K562 (cell line): ENCODE data around the gene CSNK1D. TPM values are rescaled to one million over a fixed set of nuclear protein-coding genes. Genes with fewer than 3 reads are reported as not detected.

Experiments used
- ATAC-seq: fragments of 200-7000 bp; cut with Tn5 transposase; 3 replicates; pipeline ENCODE4 v1.9.1; 2020; ENCODE audit warnings: moderate library complexity
- BruUV-seq: library from RNA; stranded (reverse); fragments of 400-500 nt; replicated peaks from 2 replicates; lab custom pipeline; 2021; lab: Mats Ljungman, UMichigan
- CTCF ChIA-PET: fragments of 300-600 bp; formaldehyde crosslinking; extraction: SDS; loops from one replicate; lab custom pipeline; 2021; ENCODE audit warnings: low intra/inter-chr PET ratio; lab: Yijun Ruan, JAX
- POLR2A ChIA-PET: fragments of 300-600, 350-650 bp; sonication (Branson Sonifier 250); formaldehyde crosslinking; extraction: SDS; loops from one replicate; lab custom pipeline; 2021; ENCODE audit warnings: antibody characterized with exemption, inconsistent platforms; lab: Yijun Ruan, JAX
- DNase-seq, 4 experiments: peaks; one replicate each; pipeline versions ENCODE4 v3.0.0 to v3.0.0-alpha.2; 2011 to 2018; ENCODE audit warnings: low spot score in 3 of 4, mixed read lengths in 3 of 4; ENCODE audit errors: extremely low read depth in 1 of 4
- FAIRE-seq: peaks from 2 replicates; lab custom pipeline; 2011; peaks lifted over from hg19 to GRCh38; lab: Jason Lieb, UNC
- H2AFZ ChIP-seq: 2 replicates; pipeline ENCODE4 v1.6.0; 2011; ENCODE audit warnings: low read depth, low read length, control low read depth, inconsistent platforms
- H3K27ac ChIP-seq: fragments of 200-600 bp; 3 replicates; pipeline ENCODE4 v1.8.0; 2011; ENCODE audit warnings: low read depth, mild to moderate bottlenecking, control low read depth, inconsistent platforms, low read length, moderate library complexity, mixed read lengths; ENCODE audit errors: extremely low read depth
- H3K27me3 ChIP-seq, 2 experiments: fragments of 300-600 bp in 1 of 2; 2 replicates in 1 of 2; 3 replicates in 1 of 2; pipeline versions ENCODE4 v1.6.0 to v1.8.0; 2011; ENCODE audit warnings: inconsistent platforms in 2 of 2, low read length in 2 of 2, mild to moderate bottlenecking in 1 of 2, mixed read lengths in 1 of 2, moderate library complexity in 1 of 2; ENCODE audit not compliant: control insufficient read depth in 2 of 2, insufficient read depth in 2 of 2
- H3K36me3 ChIP-seq: fragments of 300-600 bp; 3 replicates; pipeline ENCODE4 v1.8.0; 2011; ENCODE audit warnings: mild to moderate bottlenecking, low read length, inconsistent platforms; ENCODE audit not compliant: control insufficient read depth, insufficient read depth
- H3K4me1 ChIP-seq, 2 experiments: fragments of 200-600 bp in 1 of 2; replicated peaks in 1 of 2; 2 replicates in 1 of 2; 3 replicates in 1 of 2; pipeline versions ENCODE4 v1.5.1 to v1.8.0; 2011; ENCODE audit warnings: inconsistent platforms in 2 of 2, low read length in 2 of 2, mild to moderate bottlenecking in 1 of 2, mixed read lengths in 1 of 2, moderate library complexity in 1 of 2; ENCODE audit not compliant: control insufficient read depth in 2 of 2, insufficient read depth in 2 of 2
- H3K4me2 ChIP-seq: 2 replicates; pipeline ENCODE4 v1.6.1; 2011; ENCODE audit warnings: low read length, control low read depth, inconsistent platforms, mixed read lengths; ENCODE audit not compliant: insufficient read depth
- H3K4me3 ChIP-seq: fragments of 200-600 bp; sonication (generic), shearing (Covaris generic); 2 replicates; pipeline ENCODE4 v1.5.1; 2016; ENCODE audit warnings: control low read depth, inconsistent platforms
- H3K79me2 ChIP-seq: fragments of 200-600 bp; 3 replicates; pipeline ENCODE4 v1.8.0; 2011; ENCODE audit warnings: low read length, inconsistent platforms; ENCODE audit not compliant: control insufficient read depth, insufficient read depth
- H3K9ac ChIP-seq, 2 experiments: 2 replicates each; pipeline versions ENCODE4 v1.6.0 to v1.6.1; 2011; ENCODE audit warnings: low read depth in 2 of 2, low read length in 2 of 2, control low read depth in 1 of 2, inconsistent platforms in 1 of 2, mild to moderate bottlenecking in 1 of 2, mixed read lengths in 1 of 2; ENCODE audit not compliant: insufficient read depth in 1 of 2
- H3K9me1 ChIP-seq: one replicate; pipeline ENCODE4 v1.6.0; 2011; ENCODE audit warnings: inconsistent platforms, mild to moderate bottlenecking, low read length, moderate library complexity; ENCODE audit not compliant: control insufficient read depth, insufficient read depth
- H3K9me3 ChIP-seq: replicated peaks from 2 replicates; pipeline ENCODE4 v1.5.1; 2011; ENCODE audit warnings: low read depth, low read length, inconsistent platforms; ENCODE audit not compliant: control insufficient read depth, insufficient read depth
- H4K20me1 ChIP-seq: replicated peaks from 2 replicates; pipeline ENCODE4 v1.6.1; 2011; ENCODE audit warnings: low read length, inconsistent platforms, mixed read lengths; ENCODE audit not compliant: control insufficient read depth, insufficient read depth
- MITF ChIP-seq: IDR thresholded peaks from 2 replicates; pipeline ENCODE4 v1.6.1; 2014; ENCODE audit warnings: antibody characterized with exemption
- TBP ChIP-seq: optimal IDR thresholded peaks from 2 replicates; pipeline ENCODE3; 2011; ENCODE audit warnings: low read depth, low read length, improper control_type of control experiment
- ZBTB34 ChIP-seq: fragments of 250-450 bp; sonication (Bioruptor Pico); IDR thresholded peaks from 2 replicates; pipeline ENCODE4 v1.8.0; 2021; ENCODE audit warnings: mild to moderate bottlenecking, moderate library complexity
- ZNF778 ChIP-seq: fragments of 450-650 bp; formaldehyde crosslinking; IDR thresholded peaks from 2 replicates; pipeline ENCODE4 v1.4.0; 2020; ENCODE audit warnings: mild to moderate bottlenecking, moderate library complexity
- whole genome bisulfite sequencing: fragments of 100-300 bp; shearing (Covaris generic); methylation state at CpG from one replicate; pipeline ENCODE4 v1.1.6; 2016; ENCODE audit warnings: low coverage, mixed read lengths; ENCODE audit not compliant: insufficient coverage; ENCODE audit errors: missing lambda C conversion rate; 5-methylcytosine and 5-hydroxymethylcytosine counted together
- in situ Hi-C: fragments of 300-500 bp; cut with MboI; formaldehyde crosslinking; loops from 4 replicates; pipeline ENCODE4 v1.15.0; 2018; ENCODE audit warnings: inconsistent platforms, mixed read lengths
- intact Hi-C: fragments of 100-400 bp; cut with micrococcal nuclease; formaldehyde crosslinking; loops from 2 replicates; pipeline ENCODE4 v1.14.2; 2022
- polyA plus RNA-seq, 8 experiments: library from polyadenylated mRNA; depleted of rRNA in 4 of 8; stranded (reverse) in 5 of 8; unstranded in 3 of 8; fragments of >200 nt; fragmentation: Nextera tagmentation in 2 of 8; fragmentation: Illumina TruSeq in 1 of 8; extraction: Ambion mirVana in 2 of 8; extraction: Trizol in 1 of 8; gene quantifications; 2 replicates each; pipeline versions ENCODE4 v1.2.1 to v1.2.3, GENCODE V29; 2011 to 2014; ENCODE audit warnings: inconsistent platforms in 1 of 8, missing spikeins in 1 of 8
- total RNA-seq, 7 experiments: library from RNA; depleted of rRNA in 6 of 7; stranded (reverse); fragments of >200 nt in 6 of 7; fragmentation: Illumina TruSeq in 2 of 7; extraction: Trizol in 2 of 7; gene quantifications; 2 replicates each; pipeline versions ENCODE4 v1.2.1 to v1.2.3, GENCODE V29; 2011 to 2021; ENCODE audit warnings: low replicate concordance in 1 of 7

CSNK1D gene
- total and polyA plus RNA-seq, 9 of the 15 experiments (the other 6 are each of a cell fraction or from before 2014, with no cell fraction given), result 6.5 to 133 (median 41.3) TPM

GRCh38 chr17:82247856-82248671 lies 25.4 kb downstream of the CSNK1D start:
- DNase-seq, result no peak
- TF ChIP-seq ZBTB34 (CRISPR knock-in tag), result no peak
- TF ChIP-seq TBP, result no peak
- no peak for TF ChIP-seq ZNF778
- no peak for TF ChIP-seq MITF
- in situ Hi-C loops, result no loop called here
- H3K79me2 ChIP-seq, result peaks cover 43% of the 10 kb centered on the region
- POLR2A ChIA-PET, result no interaction called here
- H4K20me1 ChIP-seq, result no peaks in the 10 kb centered on the region
- no peak for FAIRE-seq
- no TSS peak for BruUV-seq
- no peak for ATAC-seq
- WGBS, result 95% methylated on average over 28 of the region's 28 CpGs
- CTCF ChIA-PET, result no interaction called here
- H3K9ac ChIP-seq, result peak overlapping the region in 1 of 2 experiments; percentile 64; a peak in 1 of 4 replicates
- H3K36me3 ChIP-seq, result peaks cover 100% of the 10 kb centered on the region
- no peak overlapping the region for H2AFZ ChIP-seq
- intact Hi-C loops, result no loop called here
- H3K9me1 ChIP-seq, result no peaks in the 10 kb centered on the region
- H3K9me3 ChIP-seq, result no peaks in the 10 kb centered on the region
- H3K4me1 ChIP-seq, result peaks cover 0 to 42% of the 10 kb centered on the region in 2 experiments; a peak in 3 of 5 replicates
- no peaks in the 10 kb centered on the region for H3K27me3 ChIP-seq
- no peak overlapping the region for H3K4me2 ChIP-seq
- H3K27ac ChIP-seq, result no peak overlapping the region
- H3K4me3 ChIP-seq, result no peak overlapping the region
